ENCODE measurements around the gene PTK7. TPM values are rescaled to one million over a fixed set of nuclear protein-coding genes. Genes with fewer than 3 reads are reported as not detected.
A peak's percentile ranks its signal among the peaks of the same experiment; 100 is the strongest.

Gene PTK7
- total RNA-seq, 1 experiment from 2014 or later = 165 TPM

GRCh38 chr6:43204271-43205105 is 128.4 kb downstream of the PTK7 start:
- Mint-ChIP-seq H3K4me3 (no peak overlapping the region), H3K27me3 (ENCODE audit: low read depth) (no peaks in the 10 kb centered on the region; the same call in 1 of the 2 replicates), H3K27ac (peak overlapping the region; percentile 19; the same call in 1 of the 2 replicates), H3K9me3 (no peaks in the 10 kb centered on the region), H3K4me1 (no peaks in the 10 kb centered on the region), H3K36me3 (no peaks in the 10 kb centered on the region)
- TF ChIP-seq HMGA2 (CRISPR knock-in tag; IDR thresholded peaks at IDR 0.05) (no peak), USF2 (CRISPR knock-in tag; IDR thresholded peaks at IDR 0.05) (no peak), IRF1 (CRISPR knock-in tag; IDR thresholded peaks at IDR 0.05) (no peak), MYBL2 (CRISPR knock-in tag; IDR thresholded peaks at IDR 0.05) (no peak), NFE2L1 (CRISPR knock-in tag; IDR thresholded peaks at IDR 0.05) (no peak), ZBTB21 (CRISPR knock-in tag; IDR thresholded peaks at IDR 0.05; ENCODE audit: borderline replicate concordance) (no peak), MXD4 (CRISPR knock-in tag; IDR thresholded peaks at IDR 0.05; ENCODE audit: borderline replicate concordance) (no peak)
- ChIA-PET POLR2A (no interaction called here), CTCF (interaction anchor here (1.5 kb wide), 1 partner anchor 25 kb away, joined by 5 read pairs; the partner anchor contains the start of gene DNPH1)
- no peak for DNase-seq (ENCODE audit: low spot score)
- ATAC-seq = no peak

GRCh38 chr6:43205849-43206248 is 129.7 kb downstream of the PTK7 start:
- POLR2A ChIA-PET = interaction anchor here (1.3 kb wide), 1 partner anchor 41 kb away, joined by 3 read pairs; no protein-coding TSS in a partner anchor

More at GRCh38 chr6:43205849-43206248, 129.7 kb downstream of the PTK7 start:
- Mint-ChIP-seq H3K27ac (peak overlapping the region; percentile 29; the same call in 1 of the 2 replicates), H3K36me3 (no peaks in the 10 kb centered on the region), H3K4me3 (no peak overlapping the region), H3K27me3 (ENCODE audit: low read depth) (no peaks in the 10 kb centered on the region; the same call in 1 of the 2 replicates), H3K9me3 (no peaks in the 10 kb centered on the region), H3K4me1 (no peaks in the 10 kb centered on the region)
- TF ChIP-seq IRF1 (CRISPR knock-in tag; IDR thresholded peaks at IDR 0.05) (no peak), NR3C1 (CRISPR knock-in tag; conservative IDR thresholded peaks at IDR 0.05; ENCODE audit: low read depth) (no peak), CDX4 (CRISPR knock-in tag; IDR thresholded peaks at IDR 0.05; ENCODE audit: borderline replicate concordance) (no peak), OVOL2 (CRISPR knock-in tag; IDR thresholded peaks at IDR 0.05; ENCODE audit: borderline replicate concordance) (no peak), ETV6 (CRISPR knock-in tag; IDR thresholded peaks at IDR 0.05) (no peak), MYBL2 (CRISPR knock-in tag; IDR thresholded peaks at IDR 0.05) (no peak), STAT6 (CRISPR knock-in tag; conservative IDR thresholded peaks at IDR 0.05; ENCODE audit: low read depth) (no peak), ERG (CRISPR knock-in tag; IDR thresholded peaks at IDR 0.05) (no peak), ATF2 (CRISPR knock-in tag; IDR thresholded peaks at IDR 0.05; ENCODE audit: borderline replicate concordance, low read depth) (no peak)
- no peak for ATAC-seq
- no peak for DNase-seq (ENCODE audit: low spot score)
- CTCF ChIA-PET = interaction anchor here (0.8 kb wide), 1 partner anchor 23 kb away, joined by 5 read pairs; the partner anchor contains the start of gene DNPH1

Data from WTC11 (cell line).